NCI-H2227 treated with DMSO at 0.1 percent for 48 hours (cell line): Measurements from ENCODE around the gene TOMM34.

ENCODE experiments used
- DNase-seq: peaks from one replicate; lab custom pipeline; 2025; lab: John Stamatoyannopoulos, UW

The TOMM34 gene, protein sequence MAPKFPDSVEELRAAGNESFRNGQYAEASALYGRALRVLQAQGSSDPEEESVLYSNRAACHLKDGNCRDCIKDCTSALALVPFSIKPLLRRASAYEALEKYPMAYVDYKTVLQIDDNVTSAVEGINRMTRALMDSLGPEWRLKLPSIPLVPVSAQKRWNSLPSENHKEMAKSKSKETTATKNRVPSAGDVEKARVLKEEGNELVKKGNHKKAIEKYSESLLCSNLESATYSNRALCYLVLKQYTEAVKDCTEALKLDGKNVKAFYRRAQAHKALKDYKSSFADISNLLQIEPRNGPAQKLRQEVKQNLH

DNA sequence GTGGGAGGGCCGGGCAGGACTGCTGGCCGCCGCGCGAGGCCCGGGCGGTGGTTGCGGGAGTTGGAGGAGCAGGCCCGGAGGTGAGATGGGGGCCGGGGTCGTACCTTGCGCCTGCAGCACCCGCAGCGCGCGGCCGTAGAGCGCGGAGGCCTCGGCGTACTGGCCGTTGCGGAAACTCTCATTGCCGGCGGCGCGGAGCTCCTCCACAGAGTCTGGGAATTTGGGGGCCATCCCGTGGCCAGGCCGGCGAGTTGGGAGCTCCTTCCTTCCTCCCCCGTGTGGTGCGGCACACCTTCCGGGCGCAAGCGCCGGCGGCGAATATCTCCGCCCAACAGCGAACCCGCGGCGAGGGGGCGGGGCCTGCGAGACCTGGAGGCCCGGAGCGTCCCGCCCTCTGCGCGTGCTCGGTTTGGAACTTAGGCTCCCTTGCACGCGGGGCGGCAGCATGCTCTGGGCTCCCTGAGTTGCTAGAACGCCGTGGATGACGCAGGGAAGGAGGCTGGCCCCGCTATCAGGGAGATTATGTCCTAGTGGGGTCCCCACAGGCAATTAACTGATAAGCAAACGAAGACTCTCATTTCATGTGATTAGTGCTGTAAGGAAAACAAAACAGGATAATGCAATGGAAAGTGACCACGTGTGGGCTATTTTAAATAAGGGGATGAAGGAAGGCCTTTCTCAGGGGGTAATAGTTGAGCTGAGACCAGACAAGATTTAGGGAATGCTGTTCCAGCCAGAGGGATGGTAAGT lies at the start of gene TOMM34:
TSS of gene TOMM34 (minus strand) at position 295 of the 750 bp plus-strand sequence. CDS start at position 231, 64 bp downstream.
- DNase-seq, result peak; percentile 94

GRCh38 chr20:45008521-45009049 lies 48.4 kb upstream of the TOMM34 start:
- no peak for DNase-seq

DNA sequence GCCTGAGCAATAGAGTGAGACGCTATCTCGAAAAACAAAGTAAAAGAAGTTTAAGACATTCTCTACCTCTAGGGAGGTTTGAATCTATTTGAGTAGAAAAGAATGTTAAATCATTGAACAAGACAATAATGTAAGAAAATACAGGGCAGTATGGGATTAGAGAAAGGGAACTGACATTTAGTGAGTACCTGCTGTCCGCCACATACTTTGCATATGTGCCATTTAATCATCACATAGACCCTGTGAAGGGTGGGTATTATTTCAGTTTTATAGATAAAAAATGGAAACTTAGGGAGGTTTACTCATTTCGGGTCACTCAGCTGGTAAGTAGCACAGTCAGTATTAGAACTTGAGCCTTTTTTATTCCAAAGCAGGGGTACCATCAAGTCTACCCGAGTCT lies 37.5 kb upstream of the TOMM34 start:
- DNase-seq, result no peak

DNA sequence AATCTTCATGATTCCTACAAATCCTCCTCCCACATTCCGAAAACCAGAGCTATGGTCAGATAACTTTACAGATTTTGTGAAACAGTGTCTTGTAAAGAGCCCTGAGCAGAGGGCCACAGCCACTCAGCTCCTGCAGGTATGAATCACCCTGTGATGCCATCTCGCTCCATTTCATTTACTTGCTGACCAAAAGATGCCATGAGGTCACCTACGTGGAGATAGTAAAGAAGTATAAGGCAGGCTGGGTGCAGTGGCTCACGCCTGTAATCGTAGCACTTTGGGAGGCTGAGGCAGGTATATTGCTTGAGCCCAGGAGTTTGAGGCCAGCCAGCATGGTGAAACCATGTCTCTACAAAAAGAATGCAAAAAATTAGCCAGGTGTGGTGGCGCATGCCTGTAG lies 37.0 kb upstream of the TOMM34 start:
- DNase-seq, result no peak

DNA sequence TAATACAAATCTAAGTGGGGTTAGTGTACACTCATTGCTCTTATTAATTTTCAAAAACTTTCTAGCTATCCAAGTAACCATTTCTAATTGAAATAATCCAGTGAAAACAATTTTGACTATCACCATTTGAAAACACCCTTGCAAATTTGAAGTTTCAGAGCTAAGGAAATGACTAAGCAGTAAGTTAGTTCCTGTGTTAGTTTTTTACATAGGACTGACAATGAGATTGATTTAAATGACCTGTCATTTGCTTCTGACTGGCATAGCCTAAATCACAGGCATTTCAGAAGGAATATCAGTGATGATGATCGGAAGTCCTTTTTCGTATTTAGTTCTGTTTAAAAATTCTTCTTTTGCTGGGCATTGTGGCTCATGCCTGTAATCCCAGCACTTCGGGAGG lies 33.1 kb upstream of the TOMM34 start:
- DNase-seq, result no peak

- DNase-seq, result no peak
Measured at GRCh38 chr20:44990957-44991356, 30.8 kb upstream of the TOMM34 start.

- DNase-seq, result no peak
Measured at GRCh38 chr20:44990425-44990824, 30.2 kb upstream of the TOMM34 start.

GRCh38 chr20:44988631-44989171 lies 28.5 kb upstream of the TOMM34 start:
- no peak for DNase-seq

DNA sequence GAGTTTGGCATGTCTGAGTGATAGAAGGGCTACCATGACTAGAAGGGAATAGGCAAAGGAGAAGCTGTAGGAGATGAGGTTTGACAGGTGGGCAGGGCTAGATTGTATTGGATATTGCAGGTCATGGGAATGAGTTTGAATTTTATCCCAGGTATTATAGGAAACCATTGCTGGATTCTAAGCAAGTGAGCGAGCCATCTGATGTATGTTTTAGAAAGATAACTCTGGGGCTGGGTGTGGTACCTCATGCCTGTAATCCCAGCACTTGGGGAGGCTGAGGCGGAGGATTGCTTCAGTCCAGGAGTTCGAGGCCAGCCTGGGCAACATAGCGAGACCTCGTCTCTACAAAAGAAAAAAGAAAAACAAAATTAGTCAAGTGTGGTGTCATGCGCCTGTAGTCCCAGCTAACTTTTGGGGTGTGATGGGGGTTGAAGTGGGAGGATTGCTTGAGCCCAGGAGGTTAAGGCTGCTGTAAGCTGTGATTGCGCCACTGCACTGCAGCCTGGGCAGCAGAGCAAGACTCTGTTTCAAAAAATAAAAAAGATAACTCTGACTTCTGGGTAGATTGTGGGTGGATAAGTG lies 23.0 kb upstream of the TOMM34 start:
- DNase-seq, result no peak

GRCh38 chr20:44981736-44982406 lies 21.7 kb upstream of the TOMM34 start:
- DNase-seq, result no peak

GRCh38 chr20:44979090-44979621 lies 19.0 kb upstream of the TOMM34 start:
- DNase-seq, result no peak

GRCh38 chr20:44976698-44977097 lies 16.5 kb upstream of the TOMM34 start:
- no peak for DNase-seq

GRCh38 chr20:44973053-44973452 lies 12.9 kb upstream of the TOMM34 start:
- DNase-seq, result no peak

- no peak for DNase-seq
Measured at GRCh38 chr20:44970243-44970757, 10.1 kb upstream of the TOMM34 start.

- DNase-seq, result no peak
Measured at GRCh38 chr20:44969300-44969894, 9.2 kb upstream of the TOMM34 start.

DNA sequence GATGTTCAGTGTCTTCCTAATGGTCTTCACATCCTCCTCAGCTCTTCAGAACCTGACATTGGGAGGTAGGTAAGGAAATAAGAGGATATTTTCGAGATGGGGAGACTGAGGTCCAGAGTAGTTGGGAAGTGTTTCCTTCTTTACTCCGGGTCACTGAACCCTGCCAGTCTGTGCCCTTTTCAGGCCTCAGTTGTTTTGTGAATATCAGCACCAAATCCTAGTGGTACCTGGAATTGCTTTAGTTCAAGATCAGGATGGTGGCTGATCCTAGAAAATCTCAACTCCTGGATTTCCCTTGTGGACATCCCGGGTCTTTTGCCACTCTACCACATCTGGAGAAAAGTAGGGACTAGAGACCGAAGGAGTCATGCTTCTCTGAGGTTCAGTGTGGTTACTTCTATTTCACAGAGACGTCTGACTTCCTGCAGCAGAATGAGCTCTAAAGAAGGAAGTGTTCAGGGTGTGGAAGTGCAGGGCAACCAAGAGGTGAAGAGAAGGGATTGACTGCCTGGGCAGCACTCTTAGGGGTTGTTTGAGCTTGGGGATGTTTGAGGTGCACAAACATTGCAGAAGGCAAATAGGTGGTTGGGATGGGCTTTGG lies 7.1 kb upstream of the TOMM34 start:
- no peak for DNase-seq

- peak; percentile 92 for DNase-seq
Measured at GRCh38 chr20:44966030-44966961, 6.1 kb upstream of the TOMM34 start, which contains the start of gene STK4. Gene STK4 (plus strand): TSS chr20:44966512. CDS start chr20:44966569, 57 bp downstream.

- no peak for DNase-seq
Measured at GRCh38 chr20:44965651-44966029, 5.4 kb upstream of the TOMM34 start.
